ENCODE measurements around the gene F10.
"Not testable (repeated sequence)": the region's sequence is repeated elsewhere in the genome, so short reads cannot be mapped to it uniquely, and the experiment has no call there.

Gene F10

DNA sequence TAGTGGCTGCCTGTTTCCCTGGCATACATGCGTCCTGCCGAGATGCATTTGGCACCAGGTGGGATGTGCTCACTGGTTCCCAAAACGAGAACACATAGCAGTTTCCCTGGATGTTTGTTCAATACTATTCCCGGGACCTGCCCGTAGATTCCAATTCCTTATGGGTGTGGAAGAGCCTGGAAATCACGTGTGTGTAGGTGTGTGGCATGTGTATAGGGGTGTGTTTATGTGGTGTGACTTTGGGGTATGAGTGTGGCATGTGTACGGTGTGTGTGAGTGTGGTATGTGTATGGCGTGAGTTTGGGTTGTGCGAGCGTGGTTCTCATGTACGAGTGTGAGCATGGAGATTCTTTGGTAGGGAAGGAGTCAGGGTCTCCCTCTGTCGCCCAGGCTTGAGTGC is 19.9 kb upstream of the F10 start:
- DNase-seq = no peak

DNA sequence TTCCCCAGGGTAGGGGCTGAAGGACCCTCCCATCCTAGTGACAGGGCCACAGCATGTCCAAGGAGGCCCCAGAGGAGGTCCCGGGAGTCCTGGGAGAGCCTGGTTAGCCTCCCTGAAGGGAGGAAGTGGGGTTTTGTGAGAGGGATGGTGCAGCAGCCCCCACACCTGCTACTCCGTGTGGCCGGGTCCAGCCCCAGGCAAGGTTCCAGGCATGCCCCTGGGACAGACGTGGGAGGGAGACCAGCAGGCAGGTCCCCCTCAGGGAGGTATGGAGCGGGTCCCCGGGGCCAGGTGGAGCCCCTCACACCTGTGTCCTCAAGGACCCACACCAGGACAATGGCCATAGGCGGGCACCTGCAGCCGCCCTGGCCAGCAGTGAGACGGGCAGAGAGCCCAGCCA is 19.0 kb upstream of the F10 start:
- DNase-seq = no peak

- no peak for DNase-seq
These were observed 17.3 kb upstream of the F10 start, which contains the start of gene F7 for GRCh38 chr13:113105032-113105920. TSS of gene F7 (plus strand) at chr13:113105791. CDS start at chr13:113105842, 51 bp downstream.

DNA sequence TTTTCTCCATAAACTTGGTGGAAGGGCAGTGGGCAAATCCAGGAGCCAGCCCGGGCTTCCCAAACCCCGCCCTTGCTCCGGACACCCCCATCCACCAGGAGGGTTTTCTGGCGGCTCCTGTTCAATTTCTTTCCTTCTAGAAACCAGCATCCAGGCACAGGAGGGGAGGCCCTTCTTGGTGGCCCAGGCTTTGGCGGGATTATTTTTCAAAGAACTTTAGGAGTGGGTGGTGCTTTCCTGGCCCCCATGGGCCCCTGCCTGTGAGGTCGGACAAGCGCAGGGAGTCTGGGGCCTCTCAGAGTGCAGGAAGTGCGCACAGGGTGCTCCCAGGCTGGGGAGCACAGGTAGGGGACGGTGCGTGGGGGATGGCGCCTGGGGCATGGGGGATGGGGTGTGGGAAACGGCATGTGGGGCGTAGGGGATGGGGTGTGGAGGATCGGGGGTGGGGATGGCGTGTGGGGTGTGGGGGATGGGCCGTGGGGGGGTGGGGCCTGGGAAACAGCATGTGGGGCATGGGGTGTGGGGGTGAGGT is 16.6 kb upstream of the F10 start:
- DNase-seq = no peak

DNA sequence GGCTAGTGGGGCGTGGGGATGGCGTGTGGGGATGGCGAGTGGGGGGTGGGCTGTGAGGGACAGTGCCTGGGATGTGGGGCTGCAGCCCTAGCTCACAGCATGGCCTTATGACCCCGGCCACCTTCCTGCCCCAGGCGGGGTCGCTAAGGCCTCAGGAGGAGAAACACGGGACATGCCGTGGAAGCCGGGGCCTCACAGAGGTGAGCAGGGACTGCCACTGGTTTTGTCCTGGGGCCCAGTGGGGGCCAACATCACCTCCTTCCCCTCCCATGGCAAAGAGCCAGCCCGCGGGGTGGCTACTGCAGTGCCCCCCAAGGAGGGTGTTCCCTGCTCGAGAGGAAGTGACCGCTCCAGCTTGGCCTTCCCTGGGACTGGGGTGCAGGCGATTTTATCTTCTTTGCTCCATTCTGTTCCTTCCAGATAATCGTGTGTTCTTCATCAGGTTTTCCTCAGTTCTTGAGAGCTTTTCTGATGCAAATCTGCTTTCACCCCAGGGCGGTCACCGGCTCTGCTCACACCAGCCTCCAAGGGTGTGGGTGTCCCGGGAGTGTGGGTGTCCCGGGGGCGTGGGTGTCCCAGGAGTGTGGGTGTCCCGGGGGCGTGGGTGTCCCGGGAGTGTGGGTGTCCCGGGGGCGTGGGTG is 15.8 kb upstream of the F10 start:
- DNase-seq = no peak

- DNase-seq = not testable (repeated sequence)
These were observed 14.1 kb upstream of the F10 start for GRCh38 chr13:113108521-113108920.

GRCh38 chr13:113109151-113110047 is 13.2 kb upstream of the F10 start:
- DNase-seq = no peak

DNA sequence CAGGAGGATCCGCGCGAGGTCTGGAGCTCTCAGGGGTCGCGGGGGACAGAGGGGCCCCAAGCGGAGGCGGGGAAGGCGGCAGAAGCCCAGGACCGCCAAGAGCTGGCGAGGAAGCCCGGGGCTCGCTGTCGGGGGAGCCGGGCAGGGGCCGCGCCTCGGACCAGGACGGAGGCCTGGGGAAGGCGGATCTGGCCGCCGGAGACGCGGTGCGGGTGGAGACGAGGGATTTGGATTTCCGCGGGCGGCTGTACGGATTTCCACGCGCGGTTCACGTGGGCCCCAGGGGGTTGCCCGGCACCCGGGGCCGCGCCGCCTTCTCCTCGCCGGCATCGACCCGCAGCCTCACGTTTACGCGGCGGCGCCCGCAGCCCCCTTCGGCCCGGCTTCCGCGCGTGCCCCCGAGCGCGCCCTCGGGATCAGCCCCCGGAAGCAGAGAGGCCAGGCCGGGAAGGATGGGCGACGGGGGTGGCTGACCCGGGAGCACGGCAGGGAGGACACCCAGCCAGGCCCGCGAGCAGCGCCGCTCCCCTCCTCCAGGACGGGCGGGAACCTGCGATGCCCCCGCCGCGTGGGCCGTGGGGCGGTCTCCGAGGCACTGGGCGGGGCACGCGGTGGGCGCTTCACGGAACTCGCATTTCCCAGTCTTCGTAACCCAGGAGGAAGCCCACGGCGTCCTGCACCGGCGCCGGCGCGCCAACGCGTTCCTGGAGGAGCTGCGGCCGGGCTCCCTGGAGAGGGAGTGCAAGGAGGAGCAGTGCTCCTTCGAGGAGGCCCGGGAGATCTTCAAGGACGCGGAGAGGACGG is 12.3 kb upstream of the F10 start:
- DNase-seq = peak; percentile 71

- no peak for DNase-seq
These were observed 11.7 kb upstream of the F10 start for GRCh38 chr13:113110852-113111315.

- DNase-seq = not testable (repeated sequence)
These were observed 10.8 kb upstream of the F10 start for GRCh38 chr13:113111821-113112220.

- not testable (repeated sequence) for DNase-seq
These were observed 10.1 kb upstream of the F10 start for GRCh38 chr13:113112475-113112874.

GRCh38 chr13:113112893-113113845 is 9.4 kb upstream of the F10 start:
- DNase-seq = no peak

DNA sequence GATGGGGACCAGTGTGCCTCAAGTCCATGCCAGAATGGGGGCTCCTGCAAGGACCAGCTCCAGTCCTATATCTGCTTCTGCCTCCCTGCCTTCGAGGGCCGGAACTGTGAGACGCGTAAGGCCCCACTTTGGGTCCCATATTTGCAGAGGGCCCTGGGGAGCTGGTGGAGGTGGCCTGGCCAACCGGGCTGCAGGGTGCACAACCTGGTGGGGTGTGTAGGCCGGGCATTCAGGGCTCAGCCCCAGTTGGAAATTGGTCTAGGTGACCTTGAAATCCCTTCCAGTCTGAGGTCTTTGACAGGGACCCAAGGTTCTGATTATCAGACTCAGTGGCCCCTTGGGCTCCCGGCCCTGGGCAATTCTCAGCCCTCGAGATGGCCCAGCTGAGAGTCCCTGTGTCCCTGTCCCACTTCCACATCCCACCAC is 8.7 kb upstream of the F10 start:
- DNase-seq = no peak

DNA sequence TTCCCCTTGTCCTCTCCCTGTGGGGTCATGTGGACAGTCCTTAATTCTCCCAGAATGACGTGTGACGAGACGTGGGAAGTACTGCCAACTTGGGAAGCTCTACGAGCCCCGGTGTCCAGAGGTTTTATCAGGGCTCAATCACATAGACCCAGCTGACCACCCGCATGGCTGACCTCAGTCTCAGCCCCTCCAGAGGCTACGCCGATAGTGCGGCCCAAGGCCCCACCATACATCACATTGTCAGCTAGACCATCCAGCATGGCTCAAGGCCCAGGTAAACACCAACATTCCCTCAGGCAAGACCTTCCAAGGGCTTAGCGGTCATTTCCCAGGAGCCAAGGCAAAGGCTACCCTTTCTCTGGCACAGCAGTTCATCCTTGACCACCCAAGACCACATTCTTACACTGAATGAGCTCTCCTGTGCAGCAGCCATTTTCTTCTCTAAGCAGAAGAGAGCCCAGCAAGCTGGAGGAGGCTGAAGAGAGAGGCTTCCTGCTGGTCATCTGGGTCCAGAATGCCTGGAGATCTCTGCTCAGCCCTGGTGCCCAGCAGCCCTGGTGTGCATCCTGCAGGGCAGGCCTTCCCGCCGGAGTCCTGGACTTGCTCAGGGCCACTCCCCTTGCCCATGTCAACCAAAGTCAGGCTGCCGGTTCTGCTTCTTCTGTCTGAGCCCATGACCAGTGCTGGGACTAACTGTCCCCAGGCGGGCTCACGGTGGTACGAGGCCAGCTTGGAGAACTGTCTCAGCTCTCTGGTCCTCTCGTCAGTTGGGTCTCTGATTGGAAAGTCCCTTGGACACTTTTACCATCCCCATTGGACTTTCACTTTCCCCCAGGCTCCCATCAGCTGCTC is 7.9 kb upstream of the F10 start:
- no peak for DNase-seq

DNA sequence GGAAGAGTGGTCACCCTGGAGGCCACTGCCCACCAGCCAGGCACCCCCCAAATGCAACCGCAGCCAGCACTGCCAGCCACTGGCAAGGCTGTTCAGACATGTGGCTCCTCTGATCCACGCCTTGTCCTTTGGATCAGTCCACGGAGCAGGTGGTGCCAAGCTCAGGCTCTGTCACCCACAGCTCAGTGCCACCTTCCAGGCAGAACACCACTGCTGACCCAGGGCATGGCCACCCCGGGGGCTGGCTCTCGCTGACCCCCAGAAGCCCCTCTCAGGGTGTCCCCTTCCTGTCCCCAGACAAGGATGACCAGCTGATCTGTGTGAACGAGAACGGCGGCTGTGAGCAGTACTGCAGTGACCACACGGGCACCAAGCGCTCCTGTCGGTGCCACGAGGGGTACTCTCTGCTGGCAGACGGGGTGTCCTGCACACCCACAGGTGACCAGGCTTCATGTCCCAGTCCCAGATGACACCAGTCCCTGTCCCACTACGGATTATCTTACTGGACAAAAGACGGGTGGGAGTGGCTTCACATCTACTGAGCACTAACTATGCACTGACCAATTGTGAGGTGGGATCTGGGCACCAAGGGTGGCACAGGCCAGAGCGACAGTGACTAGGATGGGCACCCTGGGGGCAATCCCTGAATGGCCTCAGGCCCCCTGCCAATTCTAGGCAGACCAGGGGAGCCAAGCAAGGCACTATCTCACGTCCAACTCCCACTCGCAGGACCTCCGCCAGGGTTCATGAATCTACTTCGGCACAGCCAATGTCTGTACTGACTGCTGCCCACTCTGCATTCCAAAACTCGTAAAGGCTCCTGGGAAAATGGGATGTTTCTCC is 7.0 kb upstream of the F10 start:
- DNase-seq = no peak

- DNase-seq = no peak
These were observed 6.3 kb upstream of the F10 start for GRCh38 chr13:113116206-113116800.

- DNase-seq = no peak
These were observed 5.7 kb upstream of the F10 start for GRCh38 chr13:113116871-113117271.

GRCh38 chr13:113117335-113117872 is 5.2 kb upstream of the F10 start:
- no peak for DNase-seq

All from eye (tissue), 1 donor.